Endothelial cell of umbilical vein (primary cell): ENCODE results near the gene NUP62. TPM values are rescaled to one million over a fixed set of nuclear protein-coding genes. Genes with fewer than 3 reads are reported as not detected.
"Not testable (repeated sequence)": the region's sequence is repeated elsewhere in the genome, so short reads cannot be mapped to it uniquely, and the experiment has no call there.

ENCODE experiments used
- BruUV-seq: library from RNA; stranded (reverse); fragments of 400-500 nt; replicated peaks from 2 replicates; lab custom pipeline; 2021; lab: Mats Ljungman, UMichigan
- CTCF ChIA-PET: fragments of 300-600, 350-600 bp; sonication (Branson Sonifier 250); formaldehyde crosslinking; loops from one replicate; lab custom pipeline; 2021; ENCODE audit warnings: antibody characterized with exemption, inconsistent platforms; lab: Charles Lee
- POLR2A ChIA-PET: fragments of 300-600, 350-600 bp; sonication (Branson Sonifier 250); formaldehyde crosslinking; loops from one replicate; lab custom pipeline; 2021; ENCODE audit warnings: antibody characterized with exemption, inconsistent platforms; lab: Charles Lee
- DNase-seq: peaks from one replicate; pipeline ENCODE4 v3.0.0-alpha.2; 2011; ENCODE audit warnings: low read depth, low spot score
- FAIRE-seq: peaks from 2 replicates; lab custom pipeline; 2011; peaks lifted over from hg19 to GRCh38; lab: Jason Lieb, UNC
- H2AFZ ChIP-seq: 2 replicates; pipeline ENCODE4 v1.6.0; 2012; ENCODE audit warnings: low read depth, low read length, control low read depth, inconsistent platforms
- H3K27ac ChIP-seq: 2 replicates; pipeline ENCODE4 v1.5.1; 2011; ENCODE audit warnings: low read depth, mild to moderate bottlenecking, control low read depth, low read length, moderate library complexity; ENCODE audit not compliant: insufficient read depth
- H3K27me3 ChIP-seq, 2 experiments: 2 replicates each; pipeline versions ENCODE4 v1.6.0 to v1.6.1; 2011; ENCODE audit warnings: low read length in 2 of 2, mixed read lengths in 1 of 2; ENCODE audit not compliant: control insufficient read depth in 2 of 2, insufficient read depth in 2 of 2
- H3K36me3 ChIP-seq, 2 experiments: 2 replicates in 1 of 2; 3 replicates in 1 of 2; pipeline ENCODE4 v1.5.1; 2011; ENCODE audit warnings: low read length in 2 of 2, mild to moderate bottlenecking in 1 of 2, moderate library complexity in 1 of 2; ENCODE audit not compliant: control insufficient read depth in 2 of 2, insufficient read depth in 2 of 2; ENCODE audit errors: extremely low read depth in 1 of 2
- H3K4me1 ChIP-seq: 3 replicates; pipeline ENCODE4 v1.5.1; 2011; ENCODE audit warnings: mild to moderate bottlenecking, low read length; ENCODE audit not compliant: control insufficient read depth, insufficient read depth; ENCODE audit errors: extremely low read depth
- H3K4me2 ChIP-seq: 2 replicates; pipeline ENCODE4 v1.6.1; 2011; ENCODE audit warnings: low read length, control low read depth, mixed read lengths; ENCODE audit not compliant: insufficient read depth
- H3K4me3 ChIP-seq, 3 experiments: fragments of 200-600 bp in 1 of 3; sonication (generic), shearing (Covaris generic) in 1 of 3; replicated peaks in 1 of 3; 2 replicates each; pipeline ENCODE4 v1.5.1; 2011 to 2016; ENCODE audit warnings: control low read depth in 3 of 3, low read length in 3 of 3, mild to moderate bottlenecking in 2 of 3, inconsistent platforms in 1 of 3, low read depth in 1 of 3, moderate library complexity in 1 of 3; ENCODE audit not compliant: insufficient read depth in 1 of 3
- H3K79me2 ChIP-seq: 2 replicates; pipeline ENCODE4 v1.6.0; 2012; ENCODE audit warnings: low read length, inconsistent platforms; ENCODE audit not compliant: control insufficient read depth, insufficient read depth
- H3K9ac ChIP-seq: replicated peaks from 2 replicates; pipeline ENCODE3; 2011; ENCODE audit warnings: low read length, control low read depth; ENCODE audit not compliant: insufficient read depth; ENCODE audit errors: extremely low read depth
- H3K9me1 ChIP-seq: replicated peaks from 3 replicates; pipeline ENCODE4 v1.6.0; 2011; ENCODE audit warnings: mild to moderate bottlenecking, low read length; ENCODE audit not compliant: control insufficient read depth, insufficient read depth; ENCODE audit errors: extremely low read depth
- H3K9me3 ChIP-seq: replicated peaks from 2 replicates; pipeline ENCODE4 v1.5.1; 2012; ENCODE audit warnings: low read length, inconsistent platforms; ENCODE audit not compliant: control insufficient read depth, insufficient read depth
- H4K20me1 ChIP-seq: replicated peaks from 2 replicates; pipeline ENCODE3; 2011; ENCODE audit warnings: mild to moderate bottlenecking, low read length; ENCODE audit not compliant: control insufficient read depth, insufficient read depth; ENCODE audit errors: extremely low read depth
- EZH2 ChIP-seq: IDR thresholded peaks from 2 replicates; pipeline ENCODE4 v1.6.1; 2012; ENCODE audit warnings: borderline replicate concordance, low read depth, mild to moderate bottlenecking, moderate library complexity, low read length, inconsistent platforms; ENCODE audit not compliant: severe bottlenecking
- FOS ChIP-seq: IDR thresholded peaks from 2 replicates; pipeline ENCODE4 v1.6.1; 2011; ENCODE audit warnings: mild to moderate bottlenecking, low read length, moderate library complexity, borderline replicate concordance; ENCODE audit not compliant: insufficient read depth
- GATA2 ChIP-seq: IDR thresholded peaks from 2 replicates; pipeline ENCODE4 v1.7.0; 2011; ENCODE audit warnings: low read depth, mild to moderate bottlenecking, moderate library complexity, mixed read lengths, low read length; ENCODE audit not compliant: insufficient read length, insufficient read depth
- JUN ChIP-seq: IDR thresholded peaks from 2 replicates; pipeline ENCODE4 v1.6.1; 2011; ENCODE audit warnings: borderline replicate concordance, low read depth; ENCODE audit not compliant: insufficient read length, insufficient read depth
- MYC ChIP-seq: IDR thresholded peaks from one replicate; pipeline ENCODE4 v1.6.1; 2011; ENCODE audit warnings: mild to moderate bottlenecking, low read depth, low read length
- POLR2A ChIP-seq: IDR thresholded peaks from 2 replicates; pipeline ENCODE4 v1.6.1; 2012; ENCODE audit warnings: low read depth, mild to moderate bottlenecking, control low read depth, low read length
- POLR2AphosphoS5 ChIP-seq: IDR thresholded peaks from 2 replicates; pipeline ENCODE4 v1.6.1; 2012; ENCODE audit warnings: low read depth, mild to moderate bottlenecking, control low read depth, low read length, moderate library complexity; ENCODE audit not compliant: insufficient read depth
- dilution Hi-C: fragments of 300-500 bp; cut with MboI; formaldehyde crosslinking; loops from one replicate; pipeline ENCODE4 v1.15.0; 2019; ENCODE audit warnings: low sequenced_read_pairs; ENCODE audit not compliant: extremely low pct_ligation_motif_present
- intact Hi-C: fragments of 100-400 bp; cut with micrococcal nuclease; formaldehyde crosslinking; loops from one replicate; pipeline ENCODE4 v1.10.0; 2022
- polyA plus RNA-seq, 4 experiments: library from polyadenylated mRNA; depleted of rRNA in 3 of 4; stranded (reverse) in 3 of 4; unstranded in 1 of 4; fragments of >200 nt; gene quantifications; 2 replicates each; pipeline versions ENCODE4 v1.2.1 to v1.2.3, GENCODE V29; 2011 to 2012; ENCODE audit warnings: missing spikeins in 1 of 4
- total RNA-seq: library from RNA; stranded (reverse); gene quantifications from 2 replicates; pipeline ENCODE4 v1.2.3, GENCODE V29; 2021
- TF ChIP-seq, protein P1 (sequence below), 2 donors: IDR thresholded peaks; 1 replicate in 1 of 2; 2 replicates in 1 of 2; pipeline ENCODE4 v1.5.1; 2011; ENCODE audit warnings: low read length in 2 of 2, mild to moderate bottlenecking in 2 of 2, moderate library complexity in 2 of 2, control low read depth in 1 of 2, inconsistent platforms in 1 of 2, low read depth in 1 of 2; ENCODE audit not compliant: insufficient read depth in 1 of 2; ENCODE audit errors: extremely low read depth in 1 of 2
- TF ChIP-seq, protein P2 (sequence below): IDR thresholded peaks from 2 replicates; pipeline ENCODE4 v1.6.1; 2011; ENCODE audit not compliant: insufficient read depth, insufficient read length

Gene NUP62
- total and polyA plus RNA-seq, 2 donors (not counting 3 experiments of a cell fraction or from before 2014, with no cell fraction given) = 32.0 to 93.7 TPM

DNA sequence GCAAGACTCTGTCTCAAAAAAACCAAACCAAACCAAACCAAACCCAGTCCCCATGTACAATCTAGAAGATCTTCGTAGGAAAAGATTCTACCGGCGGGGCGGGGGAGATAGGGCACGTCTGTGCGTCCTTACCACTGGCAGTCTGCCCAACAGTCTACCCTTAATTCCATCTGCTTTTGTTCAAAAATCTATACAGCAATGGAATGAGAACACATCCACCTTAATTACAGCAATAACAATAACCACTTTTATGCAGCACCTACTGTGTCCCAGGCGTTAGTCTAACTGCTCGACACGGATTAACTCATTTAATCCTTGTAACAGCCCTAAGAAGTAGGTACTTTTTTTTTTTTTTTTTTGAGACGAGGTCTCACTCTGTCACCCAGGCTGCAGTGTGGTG, 2.8 kb downstream of the NUP62 start:
- Histone ChIP-seq H3K27ac (no peak overlapping the region), H3K9me3 (no peaks in the 10 kb centered on the region), H4K20me1 (no peaks in the 10 kb centered on the region), H3K79me2 (peaks cover 72% of the 10 kb centered on the region), H3K36me3 (peaks cover 6 to 25% of the 10 kb centered on the region in 2 experiments), H3K9ac (no peak overlapping the region), H3K4me2 (no peak overlapping the region), H3K27me3 (no peaks in the 10 kb centered on the region), H3K4me1 (peaks cover 10% of the 10 kb centered on the region), H3K4me3 (no peak overlapping the region), H3K9me1 (no peaks in the 10 kb centered on the region), H2AFZ (no peak overlapping the region)
- ChIA-PET CTCF (no interaction called here), POLR2A (interaction anchor here (0.7 kb wide), 1 partner anchor 29 kb away, joined by 7 read pairs; no protein-coding TSS in a partner anchor)
- TF ChIP-seq MYC (no peak), GATA2 (no peak)
- FAIRE-seq = no peak
- intact Hi-C loops (no loop called here), dilution Hi-C loops (no loop called here)
- DNase-seq = no peak
- no TSS peak for BruUV-seq

DNA sequence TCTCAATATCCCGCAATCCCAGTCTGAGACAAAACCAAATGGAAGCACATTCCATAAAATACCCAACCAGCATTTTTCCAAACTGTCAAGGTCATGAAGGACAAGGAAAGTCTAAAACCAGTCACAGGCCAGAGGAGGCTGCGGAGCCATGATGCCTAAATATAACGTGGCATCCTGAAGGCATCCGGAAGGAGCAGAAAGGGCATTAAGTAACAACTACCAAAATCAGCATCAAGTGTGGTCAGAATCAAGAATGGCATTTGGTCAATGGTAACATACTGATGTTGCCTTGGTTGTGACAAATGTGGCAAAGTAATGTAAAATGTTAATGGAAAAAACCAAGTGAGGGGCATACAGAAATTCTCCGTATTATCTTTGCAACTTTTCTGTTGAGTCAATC, 3.8 kb downstream of the NUP62 start:
- dilution Hi-C loops (no loop called here), intact Hi-C loops (no loop called here)
- Histone ChIP-seq H3K79me2 (peaks cover 82% of the 10 kb centered on the region), H3K4me3 (no peak overlapping the region), H3K9ac (no peak overlapping the region), H3K9me1 (no peaks in the 10 kb centered on the region), H3K27ac (no peak overlapping the region), H3K4me1 (peaks cover 10% of the 10 kb centered on the region), H3K27me3 (no peaks in the 10 kb centered on the region), H2AFZ (no peak overlapping the region), H3K9me3 (no peaks in the 10 kb centered on the region), H3K4me2 (no peak overlapping the region), H3K36me3 (peaks cover 6 to 25% of the 10 kb centered on the region in 2 experiments), H4K20me1 (no peaks in the 10 kb centered on the region)
- CTCF ChIA-PET = no interaction called here
- no peak for DNase-seq
- BruUV-seq = no TSS peak
- POLR2A ChIA-PET = no interaction called here
- peak; percentile 55 for FAIRE-seq
- TF ChIP-seq, protein P1, sequence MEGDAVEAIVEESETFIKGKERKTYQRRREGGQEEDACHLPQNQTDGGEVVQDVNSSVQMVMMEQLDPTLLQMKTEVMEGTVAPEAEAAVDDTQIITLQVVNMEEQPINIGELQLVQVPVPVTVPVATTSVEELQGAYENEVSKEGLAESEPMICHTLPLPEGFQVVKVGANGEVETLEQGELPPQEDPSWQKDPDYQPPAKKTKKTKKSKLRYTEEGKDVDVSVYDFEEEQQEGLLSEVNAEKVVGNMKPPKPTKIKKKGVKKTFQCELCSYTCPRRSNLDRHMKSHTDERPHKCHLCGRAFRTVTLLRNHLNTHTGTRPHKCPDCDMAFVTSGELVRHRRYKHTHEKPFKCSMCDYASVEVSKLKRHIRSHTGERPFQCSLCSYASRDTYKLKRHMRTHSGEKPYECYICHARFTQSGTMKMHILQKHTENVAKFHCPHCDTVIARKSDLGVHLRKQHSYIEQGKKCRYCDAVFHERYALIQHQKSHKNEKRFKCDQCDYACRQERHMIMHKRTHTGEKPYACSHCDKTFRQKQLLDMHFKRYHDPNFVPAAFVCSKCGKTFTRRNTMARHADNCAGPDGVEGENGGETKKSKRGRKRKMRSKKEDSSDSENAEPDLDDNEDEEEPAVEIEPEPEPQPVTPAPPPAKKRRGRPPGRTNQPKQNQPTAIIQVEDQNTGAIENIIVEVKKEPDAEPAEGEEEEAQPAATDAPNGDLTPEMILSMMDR (IDR thresholded peaks at IDR 0.05; ENCODE audit: extremely low read depth in 1 of 2, insufficient read depth in 1 of 2, low read depth in 1 of 2, low read length in 2 of 2) = no peak
- TF ChIP-seq, protein P2, sequence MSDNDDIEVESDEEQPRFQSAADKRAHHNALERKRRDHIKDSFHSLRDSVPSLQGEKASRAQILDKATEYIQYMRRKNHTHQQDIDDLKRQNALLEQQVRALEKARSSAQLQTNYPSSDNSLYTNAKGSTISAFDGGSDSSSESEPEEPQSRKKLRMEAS = no peak
- TF ChIP-seq GATA2 = no peak
- no peak for TF ChIP-seq POLR2AphosphoS5
- no peak for TF ChIP-seq MYC
- no peak for TF ChIP-seq POLR2A
- no peak for TF ChIP-seq FOS
- TF ChIP-seq JUN = no peak
- TF ChIP-seq EZH2 = no peak

DNA sequence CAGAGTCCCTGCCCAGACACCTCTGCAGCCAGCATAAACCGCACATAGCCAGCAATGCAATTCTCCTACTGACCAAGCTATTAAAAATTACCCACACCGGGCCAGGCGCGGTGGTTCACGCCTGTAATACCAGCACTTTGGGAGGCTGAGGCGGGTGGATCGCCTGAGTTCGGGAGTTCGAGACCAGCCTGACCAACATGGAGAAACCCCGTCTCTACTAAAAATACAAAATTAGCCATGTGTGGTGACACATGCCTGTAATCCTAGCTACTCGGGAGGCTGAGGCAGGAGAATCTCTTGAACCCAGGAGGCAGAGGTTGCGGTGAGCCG, 4.5 kb downstream of the NUP62 start:
- Histone ChIP-seq H3K79me2 (peaks cover 86% of the 10 kb centered on the region), H3K36me3 (peaks cover 6 to 25% of the 10 kb centered on the region in 2 experiments), H3K4me1 (peaks cover 10% of the 10 kb centered on the region)
- H2AFZ ChIP-seq, DNase-seq, BruUV-seq, dilution Hi-C loops, intact Hi-C loops, H3K9me1 ChIP-seq, H3K9me3 ChIP-seq, POLR2A ChIA-PET, H3K4me2 ChIP-seq, H3K9ac ChIP-seq, H4K20me1 ChIP-seq, CTCF ChIA-PET, H3K27me3 ChIP-seq, H3K27ac ChIP-seq, FAIRE-seq, H3K4me3 ChIP-seq: not testable (repeated sequence)
